Erythroblast (primary cell): Measurements from ENCODE around the gene ERV3-1.
"Not testable (repeated sequence)": the region's sequence is repeated elsewhere in the genome, so short reads cannot be mapped to it uniquely, and the experiment has no call there.

Experiments
- GATA1 ChIP-seq: IDR thresholded peaks from 2 replicates; pipeline ENCODE4 v1.6.1; 2011; ENCODE audit warnings: low read depth, mild to moderate bottlenecking, control low read depth, low read length, moderate library complexity
- POLR2A ChIP-seq: IDR thresholded peaks from 2 replicates; pipeline ENCODE4 v1.6.1; 2011; ENCODE audit warnings: mild to moderate bottlenecking, low read length

GRCh38 chr7:65046329-65046728, 39.8 kb upstream of the ERV3-1 start:
- not testable (repeated sequence) for TF ChIP-seq POLR2A, GATA1
